HTR-8/SVneo (cell line): ENCODE data around the gene GALNT16.

Experiments
- DNase-seq: peaks from one replicate; pipeline ENCODE4 v3.0.0; 2011; ENCODE audit warnings: low spot score, mixed read lengths; ENCODE audit not compliant: insufficient read length
- FAIRE-seq: peaks from 2 replicates; lab custom pipeline; 2011; peaks lifted over from hg19 to GRCh38; lab: Jason Lieb, UNC

The GALNT16 gene

DNA sequence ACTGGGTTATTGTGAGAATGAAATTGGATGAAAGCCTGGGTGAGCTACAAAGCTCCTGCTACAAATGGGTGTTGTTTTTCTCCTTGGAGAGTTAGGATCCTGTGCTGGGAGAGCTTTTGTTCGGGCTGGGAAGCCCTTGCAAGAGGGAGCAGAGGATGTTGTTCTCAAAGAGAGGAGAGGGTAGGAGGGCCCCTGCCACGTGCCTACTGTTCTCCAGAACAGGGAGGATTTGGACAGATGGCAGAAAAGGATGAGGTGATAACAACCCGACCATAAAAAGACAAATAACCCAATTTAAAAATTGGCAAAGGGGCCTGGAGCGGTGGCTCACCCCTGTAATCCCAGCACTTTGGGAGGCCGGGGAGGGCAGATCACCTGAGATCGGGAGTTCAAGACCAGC lies 68.8 kb downstream of the GALNT16 start:
- FAIRE-seq: no peak

DNA sequence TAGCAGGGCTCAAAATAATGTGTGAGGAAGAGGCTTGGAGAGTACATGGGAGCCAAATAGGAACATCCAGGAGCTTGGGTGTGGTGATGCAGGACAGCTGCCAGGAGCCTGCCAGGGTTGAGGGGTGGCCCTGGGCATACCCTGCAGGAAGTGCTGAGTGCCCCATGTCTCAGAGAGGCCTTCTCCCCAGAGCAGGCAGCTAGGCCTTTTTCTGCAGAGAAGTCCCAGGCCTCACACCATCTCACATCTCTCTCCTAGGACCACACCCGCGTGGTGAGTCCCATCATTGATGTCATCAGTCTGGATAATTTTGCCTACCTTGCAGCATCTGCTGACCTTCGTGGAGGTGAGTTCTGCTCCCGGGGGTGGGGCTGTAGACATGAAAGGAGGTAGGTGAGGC lies 71.2 kb downstream of the GALNT16 start:
- FAIRE-seq (peak; percentile 4), DNase-seq (no peak)

More for the DNA sequence above, 68.8 kb downstream of the GALNT16 start:
- DNase-seq: no peak

DNA sequence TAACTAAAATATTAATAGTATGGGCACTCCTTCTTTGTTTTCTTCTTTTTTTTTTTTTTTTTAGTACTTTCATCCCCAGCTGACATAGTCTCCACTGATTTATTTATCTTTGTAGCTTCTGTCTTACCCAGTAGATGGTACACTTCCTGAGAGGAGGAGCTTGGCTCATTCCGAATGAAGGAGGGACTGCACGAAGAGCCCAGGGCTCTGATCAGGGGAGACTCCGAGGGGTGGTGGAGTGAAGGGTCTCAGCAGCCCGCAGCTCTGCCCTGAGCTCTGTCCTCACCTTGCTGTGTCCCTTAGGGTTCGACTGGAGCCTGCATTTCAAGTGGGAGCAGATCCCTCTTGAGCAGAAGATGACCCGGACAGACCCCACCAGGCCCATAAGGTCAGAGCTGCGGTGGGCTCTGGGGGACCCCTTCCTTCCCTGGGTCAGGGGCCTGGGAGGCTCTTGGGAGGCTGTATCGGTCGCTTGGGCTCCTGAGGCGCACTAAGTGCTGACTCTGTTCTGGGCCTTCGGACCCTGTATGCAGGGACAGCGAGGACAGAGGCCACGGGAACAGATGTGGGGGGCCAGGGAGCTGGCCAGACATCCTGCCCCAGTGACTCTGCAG lies 72.9 kb downstream of the GALNT16 start:
- no peak for DNase-seq
- no peak for FAIRE-seq

DNA sequence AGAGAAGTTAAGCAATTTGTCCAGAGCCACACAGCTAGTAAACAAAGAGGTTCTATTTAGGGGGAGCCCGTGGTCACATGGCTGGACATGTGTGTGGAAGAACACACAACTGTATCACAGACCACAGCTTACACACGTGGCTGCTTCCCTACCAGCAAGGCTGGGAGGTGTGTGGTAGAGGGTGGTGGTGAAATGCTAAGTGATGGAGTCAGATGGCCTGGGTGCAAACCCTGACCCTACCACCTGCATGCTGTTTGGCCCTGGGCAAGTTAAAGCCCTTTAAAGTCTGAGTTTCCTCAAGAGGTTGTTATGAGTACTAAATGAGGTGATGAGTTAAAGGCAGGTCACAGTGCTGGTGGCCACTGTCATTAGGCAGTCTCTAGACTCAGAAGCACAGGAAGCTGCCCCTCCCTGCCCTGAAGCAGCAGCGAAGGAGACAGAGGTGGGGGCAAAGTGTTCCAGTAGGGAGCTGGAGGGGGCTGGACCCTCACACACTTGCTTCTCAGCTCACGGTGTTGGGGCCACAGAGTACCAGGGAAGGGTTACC lies 73.9 kb downstream of the GALNT16 start:
- DNase-seq (no peak), FAIRE-seq (peak; percentile 89)

DNA sequence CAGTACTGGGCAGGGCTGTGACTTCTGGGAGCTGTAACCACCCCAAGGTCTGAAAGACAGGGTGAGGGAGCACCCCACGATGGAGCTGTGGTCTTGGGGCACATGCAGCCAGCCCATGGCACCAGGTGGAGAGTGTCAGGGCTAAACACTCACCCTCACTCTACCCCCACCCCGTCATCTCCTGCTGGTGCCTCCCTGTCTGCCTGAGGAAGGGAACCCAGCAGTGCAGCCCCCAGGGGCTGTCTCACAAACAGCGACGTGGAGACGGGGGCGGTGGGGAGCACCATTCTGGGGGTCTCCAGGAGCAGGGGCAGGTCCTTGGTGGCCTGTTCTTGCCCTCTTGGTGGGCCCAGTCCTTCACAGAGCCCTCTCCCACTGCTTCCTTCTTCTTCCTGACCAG lies 74.6 kb downstream of the GALNT16 start:
- FAIRE-seq (no peak), DNase-seq (no peak)

DNA sequence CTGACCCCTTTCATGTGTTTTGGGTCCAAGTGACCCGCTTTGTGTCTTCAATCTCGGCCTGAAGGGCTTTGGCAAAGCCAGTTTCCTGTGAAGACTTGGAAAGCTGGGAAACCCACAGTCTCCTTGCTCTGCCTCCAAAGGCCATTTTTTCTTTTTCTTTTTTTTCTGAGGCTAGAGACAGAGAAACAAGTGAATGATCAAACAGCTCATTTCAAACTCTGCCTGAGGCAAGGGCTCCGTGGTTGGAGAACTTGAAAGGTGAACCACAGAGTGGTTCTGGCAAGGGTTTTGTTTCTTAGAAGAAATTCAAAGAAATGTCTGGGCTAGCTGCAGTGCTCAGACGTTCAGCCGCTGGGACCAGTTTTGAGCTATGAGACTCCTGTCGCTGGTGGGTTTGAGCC lies 75.4 kb downstream of the GALNT16 start:
- no peak for DNase-seq
- FAIRE-seq: no peak

DNA sequence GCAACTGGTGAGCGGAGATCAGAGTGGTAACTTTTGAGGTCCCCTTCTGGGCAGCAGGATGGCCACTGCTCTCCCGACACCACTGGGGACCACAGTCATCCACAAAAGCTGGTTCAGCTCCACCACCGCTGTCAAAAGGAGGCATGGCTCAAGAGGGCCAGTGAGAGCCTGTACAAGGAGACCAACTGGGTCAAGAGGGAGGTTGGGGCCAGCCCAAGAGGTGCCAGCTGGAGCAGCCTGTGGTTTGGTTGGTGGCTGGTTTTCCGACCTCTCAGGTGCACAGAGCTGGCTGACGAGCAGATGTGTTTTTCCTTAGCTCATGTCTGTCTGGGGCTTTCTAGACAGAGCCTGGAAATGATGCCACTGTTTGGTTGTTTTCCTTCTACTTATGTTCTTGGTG lies 78.0 kb downstream of the GALNT16 start:
- no peak for FAIRE-seq
- no peak for DNase-seq

DNA sequence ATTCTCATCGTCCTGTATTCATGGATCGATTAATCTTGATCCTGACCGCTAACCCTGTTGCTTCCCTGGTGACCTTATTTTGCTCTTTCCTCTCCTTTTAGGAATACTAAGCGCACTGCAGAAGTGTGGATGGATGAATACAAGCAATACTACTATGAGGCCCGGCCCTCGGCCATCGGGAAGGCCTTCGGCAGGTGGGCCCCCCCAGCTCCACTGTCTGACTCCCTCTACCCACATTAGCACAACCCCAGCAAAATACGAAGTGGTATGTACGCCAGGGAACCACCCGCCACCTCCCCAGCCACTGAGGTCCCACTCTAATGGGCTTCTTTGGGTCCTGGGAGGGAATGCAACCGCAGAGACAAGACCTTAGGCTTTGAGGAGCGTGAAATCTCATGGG lies 79.5 kb downstream of the GALNT16 start:
- no peak for FAIRE-seq

DNA sequence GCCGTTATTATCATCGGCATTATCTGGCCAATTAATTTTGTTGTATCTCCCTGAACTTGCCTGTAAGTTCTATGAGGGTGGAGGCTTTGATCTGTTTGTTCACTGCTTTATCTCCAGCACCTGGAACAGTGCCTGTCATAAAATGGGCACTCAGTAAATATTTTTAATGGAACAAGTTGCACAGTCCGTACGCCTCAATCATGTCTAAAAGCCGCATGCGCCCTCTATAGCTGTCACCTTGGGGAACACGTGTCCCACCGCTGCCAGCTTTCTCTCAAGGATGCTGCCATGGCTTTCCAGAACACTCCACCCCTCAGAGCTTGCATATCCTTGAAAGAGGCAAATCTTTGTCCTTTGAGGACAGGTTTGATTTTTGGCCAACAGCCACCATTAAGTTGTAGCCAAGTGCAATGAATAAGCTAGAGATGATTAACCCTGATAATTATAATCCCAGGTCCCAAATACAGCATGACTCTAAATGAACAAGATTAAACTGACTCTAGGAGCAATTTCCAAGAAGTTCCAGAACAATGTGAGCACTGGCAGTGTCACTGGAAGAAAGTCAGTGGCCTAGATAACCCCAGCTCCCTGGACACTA lies 83.1 kb downstream of the GALNT16 start:
- DNase-seq: no peak
- FAIRE-seq: peak; percentile 31

More for the DNA sequence above, 79.5 kb downstream of the GALNT16 start:
- DNase-seq: no peak

DNA sequence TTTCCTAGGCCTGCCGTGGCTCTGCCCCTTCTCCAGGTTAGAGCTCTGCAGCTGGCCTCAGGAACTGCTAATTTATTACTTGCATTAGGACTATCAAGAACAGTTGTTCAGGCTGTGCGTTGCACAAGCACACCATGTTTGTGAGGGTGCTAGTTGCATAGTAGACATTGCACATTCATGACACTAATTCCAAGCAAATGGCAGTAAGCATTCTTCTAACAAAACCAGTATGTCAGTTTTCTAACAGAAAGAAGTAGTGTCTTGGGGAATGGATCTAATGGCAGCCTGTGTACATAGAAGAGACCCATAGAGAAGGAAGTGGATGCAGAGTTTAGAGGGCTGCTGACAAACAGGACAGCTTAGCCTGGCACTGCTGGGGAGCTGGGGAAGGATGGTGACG lies 84.2 kb downstream of the GALNT16 start:
- FAIRE-seq: no peak

DNA sequence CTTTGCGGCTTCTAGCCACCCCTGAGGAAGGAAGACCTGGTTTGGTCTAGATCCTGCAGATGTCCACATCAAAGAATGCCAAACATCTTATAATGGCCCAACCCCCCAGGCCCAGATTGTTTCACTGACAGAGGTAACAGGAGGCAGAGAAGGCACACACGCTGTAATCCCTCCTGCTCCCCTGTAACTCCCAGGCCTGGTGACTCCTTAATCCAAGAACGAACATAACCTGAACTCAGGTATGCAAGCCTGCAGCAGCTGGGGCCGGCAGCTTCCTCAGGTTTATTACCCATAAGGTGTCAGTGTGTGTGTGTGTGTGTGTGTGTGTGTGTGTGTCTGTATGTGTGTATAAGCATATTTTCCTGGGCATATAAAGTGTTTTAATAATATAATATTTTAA lies 85.4 kb downstream of the GALNT16 start:
- FAIRE-seq (peak; percentile 85), DNase-seq (no peak)

More for the DNA sequence above, 84.2 kb downstream of the GALNT16 start:
- DNase-seq: no peak

DNA sequence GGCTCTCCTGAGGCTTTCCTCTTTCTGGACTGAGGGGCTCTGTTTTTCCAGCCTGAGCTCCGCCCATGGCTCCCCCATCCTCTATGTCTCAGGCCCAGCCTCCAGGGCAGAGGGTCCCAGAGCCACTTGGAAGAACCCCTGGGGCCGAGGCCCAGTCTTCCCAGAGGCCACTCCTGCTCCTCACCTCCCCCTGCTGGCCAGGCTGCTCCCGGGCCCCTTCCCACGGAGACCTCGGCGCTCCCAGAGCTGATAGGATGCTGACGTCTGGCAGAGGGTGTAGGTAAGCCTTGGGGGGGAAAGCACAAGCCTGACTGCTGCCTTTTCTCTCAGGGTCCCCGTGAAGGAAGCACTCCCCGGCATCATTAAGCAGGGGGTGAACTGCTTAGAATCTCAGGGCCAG lies 86.8 kb downstream of the GALNT16 start:
- FAIRE-seq (peak; percentile 71), DNase-seq (peak; percentile 79)

DNA sequence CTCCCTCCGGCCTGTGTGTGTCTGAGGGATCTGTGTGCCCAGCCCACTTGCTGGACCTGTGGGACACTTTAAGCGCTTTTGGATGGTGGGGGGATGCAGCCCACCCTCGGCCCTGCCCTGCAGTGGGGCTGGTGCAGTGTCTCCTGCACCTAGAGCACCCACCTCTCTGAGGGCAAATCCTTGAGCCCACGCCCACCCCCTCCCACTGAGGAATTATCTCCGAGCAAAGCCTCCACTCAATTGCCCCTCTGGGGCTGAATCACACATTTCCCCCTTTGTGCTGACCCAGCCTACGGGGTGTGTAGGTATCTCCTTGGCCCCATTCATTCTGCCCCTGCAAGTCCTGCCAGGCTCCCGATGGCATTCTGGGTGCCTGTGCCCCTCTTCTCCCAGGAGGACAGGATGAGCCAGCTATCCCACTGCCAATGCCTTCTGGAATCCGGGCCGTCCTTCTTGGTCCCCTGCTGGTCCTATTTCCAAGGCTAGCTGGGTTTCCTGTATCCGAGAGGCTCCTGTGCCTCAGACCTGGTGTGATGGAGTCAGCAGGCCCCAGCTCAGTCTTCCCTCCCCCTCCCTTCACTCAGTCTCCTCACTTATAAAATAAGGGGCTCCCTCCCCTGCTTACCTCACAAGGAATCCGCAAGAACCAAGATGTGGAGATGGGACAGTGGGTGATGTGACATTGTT lies 89.3 kb downstream of the GALNT16 start:
- peak; percentile 40 for FAIRE-seq
- DNase-seq: no peak

DNA sequence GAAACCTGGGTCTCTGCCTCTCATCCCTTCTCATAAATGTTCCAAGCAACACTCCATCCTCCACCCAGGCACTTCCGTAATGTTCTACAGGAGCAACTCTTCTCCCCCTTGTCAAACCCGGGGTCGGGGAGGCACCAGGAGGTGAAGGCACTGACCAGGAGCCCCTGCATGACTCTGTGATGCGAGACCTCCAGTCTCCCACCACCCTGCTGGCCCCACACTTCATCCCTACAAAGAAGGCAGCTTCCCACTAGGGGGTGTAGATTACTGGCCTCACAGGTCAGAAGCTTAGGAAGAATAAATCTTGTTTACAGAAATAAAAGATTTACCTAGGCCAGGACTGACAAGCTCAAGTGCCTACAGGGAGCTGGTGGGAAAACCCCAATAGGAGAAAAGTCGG lies 90.9 kb downstream of the GALNT16 start:
- FAIRE-seq: no peak
- no peak for DNase-seq

DNA sequence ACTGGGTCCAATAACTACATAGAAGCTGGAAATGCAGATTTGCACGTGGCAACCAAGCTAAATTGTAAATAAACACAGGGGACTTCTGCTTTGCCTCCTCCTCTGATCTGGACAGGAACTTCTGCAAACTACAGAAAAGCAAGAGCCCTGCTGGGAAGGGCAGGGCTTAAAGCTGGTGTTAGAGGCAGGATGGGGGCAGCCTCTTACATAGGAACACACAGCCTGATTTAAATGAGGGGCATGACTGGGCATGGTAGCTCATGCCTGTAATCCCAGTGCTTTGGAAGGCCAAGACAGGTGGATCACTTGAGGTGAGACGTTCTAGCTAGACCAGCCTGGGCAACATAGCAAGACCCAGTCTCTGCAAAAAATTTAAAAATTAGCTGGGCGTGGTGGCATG lies 91.4 kb downstream of the GALNT16 start:
- DNase-seq (no peak), FAIRE-seq (no peak)

DNA sequence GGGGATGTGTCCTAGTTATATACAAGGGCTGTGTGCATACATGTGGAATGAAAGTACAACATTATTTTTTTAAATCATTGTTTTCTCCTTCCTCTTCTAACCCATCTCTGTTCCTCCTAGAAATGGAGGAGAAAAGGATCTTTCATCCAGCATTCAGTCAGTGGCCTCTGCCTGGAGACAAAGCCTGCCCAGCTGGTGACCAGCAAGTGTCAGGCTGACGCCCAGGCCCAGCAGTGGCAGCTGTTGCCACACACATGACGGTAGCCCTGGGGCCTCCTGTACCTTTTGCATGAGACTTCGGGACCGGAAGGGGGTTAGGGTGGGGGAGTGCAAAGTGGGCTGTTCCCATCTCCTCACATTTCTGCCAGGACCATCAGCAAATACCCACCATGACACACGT lies 92.0 kb downstream of the GALNT16 start:
- FAIRE-seq (peak; percentile 94), DNase-seq (no peak)

DNA sequence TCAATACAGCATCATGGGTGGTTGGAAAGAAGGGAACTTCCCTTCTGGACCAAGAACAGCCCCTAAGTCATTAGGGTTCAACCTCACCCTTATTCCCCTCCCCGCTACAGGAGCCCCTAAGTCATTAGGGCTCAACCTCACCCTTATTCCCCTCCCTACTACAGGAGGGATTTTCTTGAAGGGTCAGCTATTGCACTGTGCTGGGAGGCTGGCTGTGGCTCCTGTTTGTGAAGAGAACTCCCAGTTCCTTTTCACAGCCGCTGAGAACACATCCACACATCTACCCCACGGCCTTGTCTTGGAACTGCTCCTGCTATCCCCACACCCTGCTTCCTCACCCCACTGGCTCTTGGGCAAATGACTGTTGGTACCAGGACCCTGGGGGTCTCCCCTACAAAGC lies 93.2 kb downstream of the GALNT16 start:
- DNase-seq (no peak), FAIRE-seq (peak; percentile 26)

DNA sequence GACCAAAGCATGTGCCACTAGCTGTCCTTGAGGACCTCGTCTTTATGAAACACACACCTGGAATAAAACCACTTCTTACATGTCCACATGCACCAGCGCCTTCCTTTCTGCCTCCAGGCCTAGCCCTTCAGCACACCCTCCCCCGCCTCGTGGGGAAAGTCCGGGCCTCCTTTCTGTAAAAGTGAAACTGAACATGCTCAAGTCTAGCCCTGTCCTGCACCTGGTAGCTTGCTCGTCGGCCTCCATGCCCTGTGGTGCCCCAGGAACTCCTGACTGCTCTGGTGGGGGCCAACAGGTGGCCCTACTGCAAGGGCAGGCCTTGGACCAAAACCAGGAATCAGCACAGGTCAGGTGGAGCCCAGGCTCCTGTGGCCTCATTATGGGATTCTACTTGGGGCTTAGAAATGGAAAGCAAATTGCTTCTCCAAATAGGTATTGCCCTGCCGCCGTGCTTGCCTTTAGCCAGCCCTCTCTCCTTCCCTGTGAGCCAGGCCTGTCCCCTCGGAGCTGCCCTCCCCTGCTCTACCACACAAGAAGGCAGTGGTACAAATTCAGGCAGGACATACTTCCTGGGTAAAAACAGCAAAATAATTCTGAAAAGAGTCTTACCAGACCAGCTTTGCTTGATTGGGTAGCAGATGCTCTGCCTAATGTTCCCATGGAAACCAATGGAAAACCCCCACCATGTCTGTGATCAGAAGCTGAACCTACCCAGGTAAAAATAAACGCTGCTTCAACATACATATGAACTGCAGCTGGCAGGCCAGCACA lies 94.6 kb downstream of the GALNT16 start:
- DNase-seq (no peak), FAIRE-seq (peak; percentile 75)

DNA sequence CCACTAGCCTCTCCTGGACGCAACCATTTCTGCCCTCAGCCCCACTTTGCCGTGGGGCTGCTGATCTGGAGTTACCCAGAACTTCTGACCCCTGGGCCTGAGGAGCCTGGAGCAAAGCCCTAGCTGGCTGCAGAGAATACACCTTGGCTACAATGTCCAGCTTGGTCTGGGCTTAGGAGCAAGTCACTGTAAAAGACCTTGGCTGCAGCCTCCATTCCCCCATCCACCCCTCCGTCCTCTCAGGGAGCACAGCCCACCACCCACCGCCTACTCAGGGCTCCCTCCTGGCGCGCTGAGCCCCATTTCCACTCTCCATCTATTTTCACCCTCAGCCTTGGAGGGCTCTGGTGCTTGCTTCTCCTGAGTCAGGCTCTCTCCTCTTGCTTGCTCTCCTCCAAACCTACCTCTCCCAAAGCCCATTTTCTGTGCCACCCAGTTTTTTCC lies 95.2 kb downstream of the GALNT16 start:
- FAIRE-seq (peak; percentile 63), DNase-seq (no peak)

DNA sequence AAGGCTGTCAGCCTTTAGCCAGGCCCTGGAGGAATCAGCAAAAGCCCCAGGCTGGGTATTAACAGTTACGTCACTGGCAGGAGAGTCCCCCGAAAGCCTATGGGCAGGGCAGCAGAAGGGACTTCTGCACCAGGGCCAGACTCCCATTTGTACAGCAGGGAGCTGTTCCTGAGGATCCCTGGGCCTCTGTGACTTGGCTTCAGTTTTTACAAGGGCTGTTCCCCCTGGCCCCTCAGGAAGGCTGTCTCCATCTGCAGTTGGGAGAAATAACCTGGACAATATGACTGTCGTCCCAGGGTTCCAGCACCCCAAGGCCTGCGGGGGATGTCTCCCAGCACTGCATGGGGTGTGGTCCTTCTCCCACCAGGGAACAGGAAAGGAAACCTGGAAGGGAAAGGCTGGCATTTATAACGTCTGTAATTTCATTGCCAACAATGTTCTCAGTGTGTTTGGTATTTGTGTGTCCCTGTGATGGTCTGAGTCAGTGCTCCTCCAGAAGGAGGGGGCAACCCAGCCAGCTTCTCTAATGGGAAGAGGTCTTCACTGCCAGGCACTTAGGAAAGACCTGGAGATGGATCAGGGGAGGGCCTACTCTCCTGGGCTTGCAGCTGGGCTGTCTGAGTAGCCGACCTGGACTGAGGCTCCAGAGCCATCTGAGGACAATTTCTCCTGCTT lies 95.8 kb downstream of the GALNT16 start:
- FAIRE-seq (peak; percentile 96), DNase-seq (peak; percentile 67)
